RWPE2 (cell line): Measurements from ENCODE around the gene USP53.

Experiments used
- ATAC-seq: fragments of 200-7000 bp; cut with Tn5 transposase; 3 replicates; pipeline ENCODE4 v1.9.1; 2021; ENCODE audit warnings: low read depth
- DNase-seq: peaks from one replicate; pipeline ENCODE4 v3.0.0-alpha.2; 2020; ENCODE audit warnings: low spot score
- H3K27ac ChIP-seq: fragments of 450-650 bp; 2 replicates; pipeline ENCODE4 v1.5.1; 2017; ENCODE audit warnings: mild to moderate bottlenecking; ENCODE audit not compliant: poor library complexity, severe bottlenecking
- H3K27me3 ChIP-seq: fragments of 250-450 bp; sonication (Bioruptor Pico); 2 replicates; pipeline ENCODE4 v1.5.1; 2021; ENCODE audit warnings: mild to moderate bottlenecking, moderate library complexity; ENCODE audit not compliant: insufficient read depth, poor library complexity, severe bottlenecking
- H3K36me3 ChIP-seq: fragments of 250-450 bp; sonication (Bioruptor Pico); 2 replicates; pipeline ENCODE4 v1.5.1; 2020; ENCODE audit warnings: low read depth, mild to moderate bottlenecking, moderate library complexity
- H3K4me1 ChIP-seq: fragments of 250-450 bp; sonication (Bioruptor Pico); 2 replicates; pipeline ENCODE4 v1.5.1; 2021; ENCODE audit warnings: mild to moderate bottlenecking, moderate library complexity; ENCODE audit not compliant: insufficient read depth, poor library complexity, severe bottlenecking
- H3K4me3 ChIP-seq: fragments of 250-450 bp; sonication (Bioruptor Pico); 2 replicates; pipeline ENCODE4 v1.5.1; 2021; ENCODE audit warnings: mild to moderate bottlenecking, moderate library complexity; ENCODE audit not compliant: severe bottlenecking
- H3K9me3 ChIP-seq: fragments of 250-450 bp; sonication (Bioruptor Pico); 2 replicates; pipeline ENCODE4 v1.5.1; 2021; ENCODE audit warnings: mild to moderate bottlenecking, moderate library complexity; ENCODE audit not compliant: severe bottlenecking
- CTCF ChIP-seq: fragments of 450-650 bp; IDR thresholded peaks from one replicate; pipeline ENCODE4 v1.5.1; 2017; ENCODE audit warnings: mild to moderate bottlenecking, moderate library complexity; ENCODE audit not compliant: poor library complexity, severe bottlenecking

USP53 gene

GRCh38 chr4:119237642-119238041 is 25.1 kb downstream of the USP53 start:
- H3K4me3 ChIP-seq: no peak overlapping the region
- ATAC-seq (no peak), DNase-seq (no peak)
- H3K27me3 ChIP-seq: no peaks in the 10 kb centered on the region
- H3K4me1 ChIP-seq: peaks cover 8% of the 10 kb centered on the region
- TF ChIP-seq CTCF: no peak
- H3K27ac ChIP-seq: no peak overlapping the region
- no peaks in the 10 kb centered on the region for H3K9me3 ChIP-seq
- H3K36me3 ChIP-seq: peaks cover 58% of the 10 kb centered on the region

GRCh38 chr4:119238068-119238722 is 25.7 kb downstream of the USP53 start:
- ATAC-seq: no peak; the same call in 2 of the 3 replicates
- peaks cover 57% of the 10 kb centered on the region for H3K36me3 ChIP-seq
- H3K27me3 ChIP-seq: no peaks in the 10 kb centered on the region
- no peak overlapping the region for H3K4me3 ChIP-seq
- H3K9me3 ChIP-seq: no peaks in the 10 kb centered on the region
- H3K4me1 ChIP-seq: peaks cover 5% of the 10 kb centered on the region
- no peak for DNase-seq
- TF ChIP-seq CTCF: no peak
- no peak overlapping the region for H3K27ac ChIP-seq

- Histone ChIP-seq H3K27ac (no peak overlapping the region), H3K27me3 (no peaks in the 10 kb centered on the region), H3K9me3 (no peaks in the 10 kb centered on the region), H3K4me3 (no peak overlapping the region), H3K4me1 (no peaks in the 10 kb centered on the region), H3K36me3 (peaks cover 60% of the 10 kb centered on the region)
- no peak for TF ChIP-seq CTCF
- DNase-seq: no peak
- no peak for ATAC-seq
Measured at GRCh38 chr4:119240128-119240527, 27.6 kb downstream of the USP53 start.

GRCh38 chr4:119240568-119240967 is 28.1 kb downstream of the USP53 start:
- Histone ChIP-seq H3K4me1 (no peaks in the 10 kb centered on the region), H3K27ac (no peak overlapping the region), H3K4me3 (no peak overlapping the region), H3K9me3 (no peaks in the 10 kb centered on the region), H3K36me3 (peaks cover 59% of the 10 kb centered on the region), H3K27me3 (no peaks in the 10 kb centered on the region)
- DNase-seq: no peak
- ATAC-seq: no peak
- no peak for TF ChIP-seq CTCF

GRCh38 chr4:119242417-119242816 is 29.9 kb downstream of the USP53 start:
- no peak for TF ChIP-seq CTCF
- Histone ChIP-seq H3K4me1 (no peaks in the 10 kb centered on the region), H3K9me3 (no peaks in the 10 kb centered on the region), H3K27ac (no peak overlapping the region), H3K4me3 (no peak overlapping the region), H3K36me3 (peaks cover 63% of the 10 kb centered on the region), H3K27me3 (no peaks in the 10 kb centered on the region)
- ATAC-seq (no peak), DNase-seq (no peak)
